A549 (cell line): Measurements from ENCODE around the gene SMARCAL1. TPM values are rescaled to one million over a fixed set of nuclear protein-coding genes. Genes with fewer than 3 reads are reported as not detected.

Experiments
- ATAC-seq, 2 experiments: fragments of 200-7000 bp in 1 of 2; fragments of >200 bp in 1 of 2; cut with Nextera tagmentation in 1 of 2; cut with Tn5 transposase in 1 of 2; 3 replicates each; pipeline versions ENCODE4 v1.8.0 to v1.9.1; 2018 to 2020; ENCODE audit warnings: mild to moderate bottlenecking in 1 of 2, moderate library complexity in 1 of 2
- CTCF ChIA-PET: fragments of 300-600 bp; sonication (Branson Sonifier 250); formaldehyde crosslinking; extraction: SDS; loops from one replicate; lab custom pipeline; 2021; ENCODE audit warnings: antibody characterized with exemption, inconsistent platforms; lab: Yijun Ruan, JAX
- POLR2A ChIA-PET: fragments of 350-600 bp; formaldehyde crosslinking; extraction: SDS; loops from one replicate; lab custom pipeline; 2021; ENCODE audit warnings: antibody characterized with exemption, inconsistent platforms; lab: Yijun Ruan, JAX
- DNase-seq, 2 experiments: peaks; one replicate each; pipeline versions ENCODE4 v3.0.0 to v3.0.0-alpha.2; 2011 to 2016; ENCODE audit warnings: low read depth in 1 of 2, low spot score in 1 of 2
- FAIRE-seq: peaks from 2 replicates; lab custom pipeline; 2011; peaks lifted over from hg19 to GRCh38; lab: Jason Lieb, UNC
- H3K27ac ChIP-seq, 2 experiments: fragments of >200 bp; sonication (Bioruptor Twin); formaldehyde crosslinking; 3 replicates each; pipeline ENCODE4 v1.5.1; 2016 to 2017
- H3K4me1 ChIP-seq: fragments of >200 bp; sonication (Bioruptor Twin); formaldehyde crosslinking; 3 replicates; pipeline ENCODE4 v1.6.1; 2016
- H3K4me2 ChIP-seq: fragments of >200 bp; sonication (Bioruptor Twin); formaldehyde crosslinking; 3 replicates; pipeline ENCODE4 v1.6.1; 2016
- H3K4me3 ChIP-seq: fragments of >200 bp; sonication (Bioruptor Twin); formaldehyde crosslinking; 3 replicates; pipeline ENCODE4 v1.5.1; 2016
- H3K9me3 ChIP-seq: fragments of >200 bp; sonication (Bioruptor Twin); formaldehyde crosslinking; 3 replicates; pipeline ENCODE4 v1.6.1; 2016
- EHF ChIP-seq: fragments of 250-450 bp; sonication (Bioruptor Pico); IDR thresholded peaks from 2 replicates; pipeline ENCODE4 v1.5.0; 2020; ENCODE audit warnings: mild to moderate bottlenecking
- EHMT2 ChIP-seq: fragments of 200-600 bp; sonication (generic); IDR thresholded peaks from 2 replicates; pipeline ENCODE4 v1.6.1; 2016; ENCODE audit warnings: antibody characterized with exemption, low read depth, mild to moderate bottlenecking, moderate library complexity
- FOSB ChIP-seq: fragments of 250-450 bp; sonication (Bioruptor Pico); IDR thresholded peaks from 2 replicates; pipeline ENCODE4 v1.5.0; 2020; ENCODE audit warnings: mild to moderate bottlenecking, moderate library complexity
- FOSL2 ChIP-seq, 2 experiments: fragments of 450-650 bp in 1 of 2; fragments of >200 bp in 1 of 2; sonication (Bioruptor Twin) in 1 of 2; formaldehyde crosslinking; IDR thresholded peaks; 2 replicates each; pipeline versions ENCODE4 v1.5.0 to v1.6.1; 2016 to 2020; ENCODE audit warnings: mild to moderate bottlenecking in 1 of 2, moderate library complexity in 1 of 2
- FOXS1 ChIP-seq: fragments of 250-450 bp; sonication (Bioruptor Pico); IDR thresholded peaks from 2 replicates; pipeline ENCODE4 v1.5.0; 2020; ENCODE audit warnings: mild to moderate bottlenecking, moderate library complexity
- GATA3 ChIP-seq: IDR thresholded peaks from 2 replicates; pipeline ENCODE4 v1.6.1; 2012; ENCODE audit warnings: borderline replicate concordance
- HDAC2 ChIP-seq: fragments of 200-600 bp; sonication (generic); IDR thresholded peaks from 2 replicates; pipeline ENCODE4 v1.6.1; 2016
- HOXB13 ChIP-seq: fragments of 250-450 bp; sonication (Bioruptor Pico); IDR thresholded peaks from 2 replicates; pipeline ENCODE4 v1.5.0; 2020; ENCODE audit warnings: low read depth, mild to moderate bottlenecking, moderate library complexity
- NPAS2 ChIP-seq: fragments of 250-450 bp; sonication (Bioruptor Pico); IDR thresholded peaks from 2 replicates; pipeline ENCODE4 v1.8.0; 2022; ENCODE audit warnings: mild to moderate bottlenecking, moderate library complexity, borderline replicate concordance
- PHF8 ChIP-seq: fragments of 200-600 bp; sonication (generic); IDR thresholded peaks from 2 replicates; pipeline ENCODE4 v1.6.1; 2016; ENCODE audit warnings: low read depth, mild to moderate bottlenecking, antibody characterized with exemption, moderate library complexity, borderline replicate concordance
- POLR2A ChIP-seq: IDR thresholded peaks from 2 replicates; pipeline ENCODE4 v1.6.1; 2012; ENCODE audit warnings: mild to moderate bottlenecking, low read length
- RAD21 ChIP-seq, 2 experiments: fragments of >200 bp in 1 of 2; sonication (Bioruptor Twin) in 1 of 2; formaldehyde crosslinking in 1 of 2; IDR thresholded peaks in 1 of 2; conservative IDR thresholded peaks in 1 of 2; 2 replicates in 1 of 2; 3 replicates in 1 of 2; pipeline ENCODE4 v1.6.1; 2012 to 2018; ENCODE audit warnings: inconsistent platforms in 1 of 2
- RFX5 ChIP-seq: fragments of 450-650 bp; IDR thresholded peaks from 2 replicates; pipeline ENCODE4 v1.7.1; 2014; ENCODE audit warnings: antibody characterized with exemption, mild to moderate bottlenecking, moderate library complexity
- RNF2 ChIP-seq: fragments of 200-600 bp; sonication (generic); IDR thresholded peaks from 2 replicates; pipeline ENCODE4 v1.6.1; 2016; ENCODE audit warnings: low read depth, mild to moderate bottlenecking, antibody characterized with exemption, moderate library complexity, borderline replicate concordance
- SMC3 ChIP-seq: fragments of >200 bp; sonication (Bioruptor Twin); formaldehyde crosslinking; IDR thresholded peaks from 3 replicates; pipeline ENCODE4 v1.6.1; 2018; ENCODE audit warnings: inconsistent platforms
- TP53 ChIP-seq: fragments of 250-450 bp; sonication (Bioruptor Pico); IDR thresholded peaks from 2 replicates; pipeline ENCODE4 v1.5.0; 2021; ENCODE audit warnings: mild to moderate bottlenecking, moderate library complexity
- ZC3H11A ChIP-seq: fragments of 450-650 bp; IDR thresholded peaks from 2 replicates; pipeline ENCODE4 v1.6.1; 2014; ENCODE audit warnings: antibody characterized with exemption, mild to moderate bottlenecking
- WGBS: methylation state at CpG from one replicate; pipeline ENCODE4 v1.1.6; 2017; ENCODE audit errors: missing lambda C conversion rate; 5-methylcytosine and 5-hydroxymethylcytosine counted together
- polyA plus RNA-seq, 4 experiments: library from polyadenylated mRNA; depleted of rRNA in 3 of 4; stranded (reverse); fragments of >200 nt; fragmentation: RNase III in 1 of 4; extraction: RNeasy Plus Mini Kit Qiagen cat#74134 plus additional on column Dnase treatment in 1 of 4; gene quantifications; 2 replicates in 3 of 4; 3 replicates in 1 of 4; pipeline ENCODE4 v1.2.3, GENCODE V29; 2011 to 2017
- TF ChIP-seq, protein P1 (sequence below): fragments of >200 bp; sonication (Bioruptor Twin); formaldehyde crosslinking; IDR thresholded peaks from 3 replicates; pipeline ENCODE4 v1.5.1; 2016
- TF ChIP-seq, protein P2 (sequence below): fragments of 150-350 bp; IDR thresholded peaks from 2 replicates; pipeline ENCODE4 v1.6.1; 2014; ENCODE audit warnings: low read depth, mild to moderate bottlenecking, low read length

The SMARCAL1 gene
- polyA plus RNA-seq, 2 of the 4 experiments (the other 2 are of a cell fraction) = 18.4 to 28.7 TPM

DNA sequence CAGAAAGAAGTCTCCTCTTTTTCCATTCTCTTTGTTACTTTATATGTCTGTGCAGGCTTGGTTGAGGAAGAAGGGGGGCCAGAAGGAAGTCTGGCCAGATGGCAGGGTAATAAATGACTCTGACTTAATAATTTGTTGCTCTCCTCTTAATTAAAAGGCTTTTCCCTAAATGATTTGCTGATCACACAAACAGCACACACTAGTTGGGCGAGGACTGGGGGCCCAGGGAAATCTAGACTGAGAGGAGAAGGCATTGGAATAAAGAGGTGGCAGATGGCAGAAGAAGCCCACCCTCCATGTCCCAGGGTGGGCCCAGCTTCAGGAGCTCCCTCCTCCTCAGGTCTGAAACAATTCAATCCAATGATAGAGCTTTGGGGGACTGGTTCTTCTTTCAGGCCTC lies 12.7 kb upstream of the SMARCAL1 start:
- FAIRE-seq = no peak
- no peak for TF ChIP-seq NPAS2
- TF ChIP-seq FOSB = no peak
- no peak for TF ChIP-seq EHMT2
- no peak for TF ChIP-seq PHF8
- TF ChIP-seq RFX5 = no peak
- no peak for TF ChIP-seq EHF
- TF ChIP-seq GATA3 = no peak
- TF ChIP-seq POLR2A = no peak
- no peak for TF ChIP-seq HOXB13 (CRISPR knock-in tag)
- no peak for TF ChIP-seq TP53 (CRISPR knock-in tag)
- no peak for TF ChIP-seq ZC3H11A
- H3K27ac ChIP-seq = no peak overlapping the region
- H3K4me3 ChIP-seq = no peak overlapping the region
- CTCF ChIA-PET = interaction anchor here (0.9 to 1.6 kb wide), 2 partner anchors 10 to 35 kb away, joined by 3 to 4 read pairs; no protein-coding TSS in a partner anchor
- no peaks in the 10 kb centered on the region for H3K4me1 ChIP-seq
- POLR2A ChIA-PET = no interaction called here
- WGBS = 50% methylated on average over 1 of the region's 1 CpG
- no peak for DNase-seq
- H3K4me2 ChIP-seq = no peak overlapping the region
- no peak for ATAC-seq
- no peaks in the 10 kb centered on the region for H3K9me3 ChIP-seq

DNA sequence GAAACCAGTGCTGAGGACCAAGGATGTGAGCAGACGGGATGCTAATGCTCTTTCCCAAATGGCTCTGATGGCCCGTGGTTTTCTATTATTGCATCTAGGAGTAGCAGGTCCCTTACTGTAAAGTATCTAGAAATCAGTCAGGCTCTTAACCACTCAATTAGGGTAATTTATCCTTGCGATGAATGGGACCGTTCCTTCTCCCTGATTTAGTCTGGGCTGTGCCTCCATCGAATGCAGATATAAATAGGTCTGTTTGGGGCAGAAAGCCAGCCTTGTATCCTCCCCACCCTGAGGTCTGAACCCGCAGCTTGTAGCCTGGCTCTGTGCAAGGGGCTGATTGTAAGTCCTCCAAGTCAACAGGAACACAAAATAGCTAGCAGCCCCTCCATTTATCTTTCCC lies 9.5 kb upstream of the SMARCAL1 start:
- Histone ChIP-seq H3K4me2 (no peak overlapping the region), H3K9me3 (no peaks in the 10 kb centered on the region), H3K4me3 (no peak overlapping the region), H3K27ac (no peak overlapping the region), H3K4me1 (no peaks in the 10 kb centered on the region)
- DNase-seq = no peak
- CTCF ChIA-PET = interaction anchor here (0.7 to 4.7 kb wide), 10 partner anchors 9 to 293 kb away, joined by 3 to 31 read pairs (median 4); partner anchors contain the start of genes MARCHF4 and SMARCAL1
- no peak for FAIRE-seq
- TF ChIP-seq RNF2 (no peak), HDAC2 (no peak)
- 84% methylated on average over 6 of the region's 6 CpGs for WGBS
- ATAC-seq = no peak
- POLR2A ChIA-PET = no interaction called here

DNA sequence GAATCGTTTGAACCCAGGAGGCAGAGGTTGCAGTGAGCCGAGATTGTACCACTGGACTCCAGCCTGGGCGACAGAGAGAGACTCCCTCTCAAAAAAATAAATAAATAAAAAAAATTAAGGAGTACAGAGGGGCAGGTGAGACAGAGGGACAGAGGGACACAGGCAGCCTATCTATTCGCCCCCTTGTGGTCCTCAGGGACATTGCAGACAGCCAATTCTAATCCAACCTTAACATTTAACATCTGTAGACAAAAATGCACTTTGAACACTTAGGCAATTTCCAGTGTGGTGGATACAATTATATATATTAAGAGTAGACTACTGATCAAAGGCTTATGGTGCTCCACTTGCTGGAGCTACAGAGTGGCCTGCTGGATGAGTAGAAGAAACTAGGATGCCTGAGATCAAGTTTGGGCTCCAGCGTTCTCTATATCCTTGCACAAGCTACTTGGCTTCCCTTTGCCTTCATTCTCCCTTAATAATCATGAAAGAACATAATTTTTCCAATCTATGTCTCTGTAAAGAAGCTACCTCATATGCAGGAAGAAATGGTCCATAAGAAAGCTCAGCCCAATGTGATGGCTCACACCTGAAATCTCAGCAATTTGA lies 8.2 kb upstream of the SMARCAL1 start:
- H3K27ac ChIP-seq = no peak overlapping the region
- no peaks in the 10 kb centered on the region for H3K4me1 ChIP-seq
- DNase-seq (peak; percentile 20 to 33), ATAC-seq (peak; percentile 58 to 84; a peak in 4 of 6 replicates), FAIRE-seq (no peak)
- H3K4me2 ChIP-seq = no peak overlapping the region
- no peak for TF ChIP-seq ZC3H11A
- TF ChIP-seq, protein P1, sequence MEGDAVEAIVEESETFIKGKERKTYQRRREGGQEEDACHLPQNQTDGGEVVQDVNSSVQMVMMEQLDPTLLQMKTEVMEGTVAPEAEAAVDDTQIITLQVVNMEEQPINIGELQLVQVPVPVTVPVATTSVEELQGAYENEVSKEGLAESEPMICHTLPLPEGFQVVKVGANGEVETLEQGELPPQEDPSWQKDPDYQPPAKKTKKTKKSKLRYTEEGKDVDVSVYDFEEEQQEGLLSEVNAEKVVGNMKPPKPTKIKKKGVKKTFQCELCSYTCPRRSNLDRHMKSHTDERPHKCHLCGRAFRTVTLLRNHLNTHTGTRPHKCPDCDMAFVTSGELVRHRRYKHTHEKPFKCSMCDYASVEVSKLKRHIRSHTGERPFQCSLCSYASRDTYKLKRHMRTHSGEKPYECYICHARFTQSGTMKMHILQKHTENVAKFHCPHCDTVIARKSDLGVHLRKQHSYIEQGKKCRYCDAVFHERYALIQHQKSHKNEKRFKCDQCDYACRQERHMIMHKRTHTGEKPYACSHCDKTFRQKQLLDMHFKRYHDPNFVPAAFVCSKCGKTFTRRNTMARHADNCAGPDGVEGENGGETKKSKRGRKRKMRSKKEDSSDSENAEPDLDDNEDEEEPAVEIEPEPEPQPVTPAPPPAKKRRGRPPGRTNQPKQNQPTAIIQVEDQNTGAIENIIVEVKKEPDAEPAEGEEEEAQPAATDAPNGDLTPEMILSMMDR = peak; percentile 61
- no peak for TF ChIP-seq RNF2
- peak; percentile 83 for TF ChIP-seq SMC3
- TF ChIP-seq, protein P2, sequence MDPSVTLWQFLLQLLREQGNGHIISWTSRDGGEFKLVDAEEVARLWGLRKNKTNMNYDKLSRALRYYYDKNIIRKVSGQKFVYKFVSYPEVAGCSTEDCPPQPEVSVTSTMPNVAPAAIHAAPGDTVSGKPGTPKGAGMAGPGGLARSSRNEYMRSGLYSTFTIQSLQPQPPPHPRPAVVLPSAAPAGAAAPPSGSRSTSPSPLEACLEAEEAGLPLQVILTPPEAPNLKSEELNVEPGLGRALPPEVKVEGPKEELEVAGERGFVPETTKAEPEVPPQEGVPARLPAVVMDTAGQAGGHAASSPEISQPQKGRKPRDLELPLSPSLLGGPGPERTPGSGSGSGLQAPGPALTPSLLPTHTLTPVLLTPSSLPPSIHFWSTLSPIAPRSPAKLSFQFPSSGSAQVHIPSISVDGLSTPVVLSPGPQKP = no peak
- peak; percentile 60 to 76 for TF ChIP-seq RAD21 (conservative IDR thresholded peaks at IDR 0.05 in 1 of 2, IDR thresholded peaks at IDR 0.05 in 1 of 2)
- no peak for TF ChIP-seq FOXS1 (CRISPR knock-in tag)
- no peak for TF ChIP-seq FOSL2 (IDR thresholded peaks at IDR 0.05)
- no peak for TF ChIP-seq FOSL2 (CRISPR knock-in tag; IDR thresholded peaks at IDR 0.05)
- ChIA-PET CTCF (interaction anchor here (0.7 to 4.7 kb wide), 27 partner anchors 8 to 292 kb away, joined by 3 to 31 read pairs (median 4); partner anchors contain the start of genes MARCHF4, RPL37A and SMARCAL1), POLR2A (no interaction called here)
- no peaks in the 10 kb centered on the region for H3K9me3 ChIP-seq
- H3K4me3 ChIP-seq = no peak overlapping the region
- WGBS = 46% methylated on average over 5 of the region's 5 CpGs
